ENCODE results near the gene PTTG1.

DNA sequence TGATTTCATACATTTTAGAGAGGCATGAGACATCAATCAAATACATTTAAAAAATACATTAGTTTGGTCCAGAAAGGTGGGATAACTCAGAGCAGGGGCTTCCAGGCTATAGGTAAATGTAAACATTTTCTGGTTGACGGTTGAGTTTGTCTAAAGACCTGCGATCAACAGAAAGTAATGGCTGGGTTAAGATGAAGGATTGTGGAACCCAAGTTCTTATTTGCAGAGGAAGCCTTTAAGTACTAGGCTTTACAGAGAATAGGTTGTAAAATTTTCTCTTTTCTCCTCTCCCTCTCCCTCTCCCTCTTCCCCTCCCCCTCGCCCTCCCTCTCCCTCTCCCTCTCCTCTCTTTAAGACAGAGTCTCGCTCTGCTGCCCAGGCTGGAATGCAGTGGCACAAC, 50.8 kb downstream of the PTTG1 start:
- no peak for TF ChIP-seq EZH2 (IDR thresholded peaks at IDR 0.05)
- TF ChIP-seq, protein P1, sequence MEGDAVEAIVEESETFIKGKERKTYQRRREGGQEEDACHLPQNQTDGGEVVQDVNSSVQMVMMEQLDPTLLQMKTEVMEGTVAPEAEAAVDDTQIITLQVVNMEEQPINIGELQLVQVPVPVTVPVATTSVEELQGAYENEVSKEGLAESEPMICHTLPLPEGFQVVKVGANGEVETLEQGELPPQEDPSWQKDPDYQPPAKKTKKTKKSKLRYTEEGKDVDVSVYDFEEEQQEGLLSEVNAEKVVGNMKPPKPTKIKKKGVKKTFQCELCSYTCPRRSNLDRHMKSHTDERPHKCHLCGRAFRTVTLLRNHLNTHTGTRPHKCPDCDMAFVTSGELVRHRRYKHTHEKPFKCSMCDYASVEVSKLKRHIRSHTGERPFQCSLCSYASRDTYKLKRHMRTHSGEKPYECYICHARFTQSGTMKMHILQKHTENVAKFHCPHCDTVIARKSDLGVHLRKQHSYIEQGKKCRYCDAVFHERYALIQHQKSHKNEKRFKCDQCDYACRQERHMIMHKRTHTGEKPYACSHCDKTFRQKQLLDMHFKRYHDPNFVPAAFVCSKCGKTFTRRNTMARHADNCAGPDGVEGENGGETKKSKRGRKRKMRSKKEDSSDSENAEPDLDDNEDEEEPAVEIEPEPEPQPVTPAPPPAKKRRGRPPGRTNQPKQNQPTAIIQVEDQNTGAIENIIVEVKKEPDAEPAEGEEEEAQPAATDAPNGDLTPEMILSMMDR (IDR thresholded peaks at IDR 0.05), result no peak
- no peak for TF ChIP-seq EZH2phosphoT487 (IDR thresholded peaks at IDR 0.05)

Data from neural progenitor cell (in vitro differentiated cells).